RPMI7951 (cell line): ENCODE data around the gene STK35. TPM values are rescaled to one million over a fixed set of nuclear protein-coding genes. Genes with fewer than 3 reads are reported as not detected.

Experiments used
- DNase-seq: peaks from one replicate; pipeline ENCODE4 v3.0.0-alpha.2; 2012; ENCODE audit warnings: low read depth
- total RNA-seq: library from RNA; depleted of rRNA; stranded (reverse); fragments of >200 nt; shearing (Covaris generic); gene quantifications from 2 replicates; pipeline ENCODE4 v1.2.3, GENCODE V29; 2014

Gene STK35
- total RNA-seq, 1 experiment from 2014 or later: 15.7 TPM

- peak; percentile 76 for DNase-seq
Measured at GRCh38 chr20:2133318-2134183, 31.9 kb downstream of the STK35 start.

- DNase-seq: no peak
Measured at GRCh38 chr20:2135013-2135412, 33.4 kb downstream of the STK35 start.

DNA sequence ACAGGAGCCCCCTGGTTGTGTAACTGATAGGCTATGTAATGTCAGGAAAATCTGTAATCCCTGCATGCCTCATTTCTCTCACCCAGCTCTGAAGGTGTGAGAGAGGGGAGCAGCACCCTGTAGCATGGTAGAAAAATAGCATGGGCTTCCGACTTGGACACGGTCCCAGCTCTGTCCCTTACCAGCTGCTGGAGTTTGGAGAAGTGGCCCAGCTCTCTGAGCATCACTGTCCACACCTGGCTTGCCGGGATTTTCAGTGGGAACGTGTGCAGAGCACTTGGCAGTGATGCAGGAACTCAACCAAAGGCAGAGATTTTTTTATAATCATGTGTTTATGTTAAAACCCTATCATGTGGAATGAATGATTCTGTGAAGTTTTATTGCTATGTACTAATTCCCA is 34.6 kb downstream of the STK35 start:
- DNase-seq: no peak

- peak; percentile 96 for DNase-seq
Measured at GRCh38 chr20:2137552-2138201, 36.0 kb downstream of the STK35 start.

GRCh38 chr20:2138396-2138795 is 36.8 kb downstream of the STK35 start:
- no peak for DNase-seq

- DNase-seq: no peak
Measured at GRCh38 chr20:2139250-2139649, 37.6 kb downstream of the STK35 start.

DNA sequence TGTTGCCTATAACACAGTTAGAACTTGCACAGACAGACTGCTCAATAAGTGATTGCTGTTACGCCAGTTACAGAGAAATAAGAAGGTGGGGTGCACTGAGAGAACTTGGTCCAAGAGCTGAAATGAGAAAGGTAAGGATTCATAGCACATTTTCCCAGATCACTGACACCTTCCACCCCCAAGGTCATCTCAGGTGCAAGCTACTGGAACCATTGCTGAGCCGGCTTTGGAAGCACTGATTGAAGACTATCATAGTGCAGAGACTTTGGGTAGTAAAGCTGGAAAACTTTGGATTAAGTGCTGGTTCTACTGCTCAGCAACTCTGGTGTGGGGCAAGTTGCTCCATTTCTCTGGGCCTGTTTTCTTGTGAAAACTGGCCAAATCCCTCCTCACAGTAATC is 38.1 kb downstream of the STK35 start:
- no peak for DNase-seq

DNA sequence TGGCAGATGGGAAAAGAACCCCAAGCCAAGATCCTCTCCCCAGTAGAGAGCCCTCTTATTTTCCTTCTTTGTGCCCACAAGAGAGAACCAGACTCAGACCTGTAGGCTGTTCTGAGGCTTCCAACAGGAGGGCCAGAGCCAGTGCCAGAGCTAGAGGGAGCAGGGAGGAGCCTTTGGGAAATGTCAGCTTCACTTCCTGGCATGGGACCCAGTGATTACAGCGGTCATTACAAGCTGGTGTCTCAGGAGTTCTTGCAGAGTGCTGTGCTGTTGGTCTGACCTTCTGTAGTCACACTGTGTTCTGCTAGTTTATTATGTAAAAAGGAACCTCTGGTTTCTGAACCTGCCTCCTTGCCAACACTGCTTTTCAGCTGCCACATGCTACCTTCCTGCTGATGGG is 38.9 kb downstream of the STK35 start:
- peak; percentile 44 for DNase-seq

- DNase-seq: no peak
Measured at GRCh38 chr20:2141600-2142575, 40.3 kb downstream of the STK35 start.

- no peak for DNase-seq
Measured at GRCh38 chr20:2142649-2143048, 41.0 kb downstream of the STK35 start.

- no peak for DNase-seq
Measured at GRCh38 chr20:2143594-2143993, 42.0 kb downstream of the STK35 start.

GRCh38 chr20:2144850-2145249 is 43.2 kb downstream of the STK35 start:
- no peak for DNase-seq

DNA sequence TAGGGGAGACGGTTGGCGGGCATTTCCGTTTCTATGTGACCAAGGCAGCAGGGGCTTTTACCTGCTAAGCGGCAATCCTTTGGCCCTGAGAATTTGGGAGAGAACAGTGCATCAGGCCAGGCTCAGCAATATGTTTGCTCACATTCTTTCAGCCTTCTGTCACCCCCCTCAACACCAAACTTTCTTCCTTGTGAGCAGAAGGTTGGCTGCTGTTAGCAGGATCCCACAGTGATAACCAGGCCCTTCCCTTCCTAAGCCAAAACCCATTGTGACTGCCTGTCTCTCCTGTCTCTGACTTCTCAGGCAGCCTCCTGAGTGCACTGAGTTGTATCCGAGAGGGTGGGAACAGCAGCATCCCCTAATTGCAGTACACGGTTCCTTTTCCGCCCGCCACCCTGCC is 43.7 kb downstream of the STK35 start:
- no peak for DNase-seq

DNA sequence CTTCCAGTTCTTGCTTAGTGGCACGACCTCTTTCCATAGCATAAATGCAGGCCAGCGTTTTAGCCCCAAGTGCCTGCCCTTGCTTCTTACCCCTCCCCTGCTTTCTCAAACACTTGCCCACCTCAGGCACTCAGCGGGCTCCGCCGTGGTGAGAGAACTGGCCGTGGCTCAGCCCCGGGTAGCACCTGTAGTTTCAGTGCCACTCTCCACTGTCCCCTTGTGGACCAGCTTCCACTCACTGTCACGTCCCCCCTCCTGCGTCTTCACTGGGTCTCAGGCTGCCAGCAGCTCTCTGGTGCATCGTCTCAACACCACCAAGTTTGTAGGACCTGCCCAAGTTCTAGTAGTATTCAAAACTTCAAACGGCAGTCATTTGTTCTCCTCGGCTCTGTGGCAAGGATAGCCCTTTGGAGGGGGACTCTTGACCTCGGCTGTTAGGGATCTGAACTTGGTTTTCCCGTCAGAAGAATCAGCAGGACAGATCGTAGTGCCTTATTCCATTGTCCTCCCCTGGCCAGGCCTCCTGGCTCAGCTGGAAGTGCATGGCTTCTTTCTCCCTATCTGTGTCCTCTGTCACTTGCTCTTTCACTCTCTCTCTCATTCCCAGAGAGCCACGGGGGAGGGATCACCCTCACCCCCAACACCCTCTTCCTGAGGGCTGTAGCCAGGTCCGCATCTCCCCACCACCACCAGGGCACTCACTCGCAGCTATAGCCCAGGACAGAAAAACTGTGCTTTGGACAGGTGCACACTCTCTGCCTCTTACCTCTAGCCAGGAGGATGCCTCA is 44.6 kb downstream of the STK35 start:
- no peak for DNase-seq

- no peak for DNase-seq
Measured at GRCh38 chr20:2149507-2149906, 47.9 kb downstream of the STK35 start.

DNA sequence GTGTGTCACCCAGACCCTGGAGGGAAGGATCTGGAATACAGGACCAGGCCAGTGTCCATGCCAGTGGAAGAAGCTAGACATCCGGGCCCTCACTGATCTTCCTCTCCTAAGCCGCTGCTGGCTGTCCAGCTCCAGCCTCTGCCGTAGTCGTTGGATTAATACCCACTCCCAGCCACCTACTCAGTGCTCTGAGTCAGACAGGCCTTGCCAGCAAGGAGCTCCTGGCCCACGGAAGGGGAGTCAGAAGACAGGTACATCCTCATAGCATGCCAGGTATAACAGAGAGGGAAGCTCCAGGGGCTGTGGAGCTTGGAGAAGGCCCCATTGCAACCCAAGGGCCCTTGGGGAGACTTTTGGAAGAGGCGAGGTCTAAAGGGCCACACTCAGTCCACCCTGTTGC is 49.0 kb downstream of the STK35 start:
- no peak for DNase-seq

GRCh38 chr20:2151858-2152281 is 50.2 kb downstream of the STK35 start:
- DNase-seq: peak; percentile 69

DNA sequence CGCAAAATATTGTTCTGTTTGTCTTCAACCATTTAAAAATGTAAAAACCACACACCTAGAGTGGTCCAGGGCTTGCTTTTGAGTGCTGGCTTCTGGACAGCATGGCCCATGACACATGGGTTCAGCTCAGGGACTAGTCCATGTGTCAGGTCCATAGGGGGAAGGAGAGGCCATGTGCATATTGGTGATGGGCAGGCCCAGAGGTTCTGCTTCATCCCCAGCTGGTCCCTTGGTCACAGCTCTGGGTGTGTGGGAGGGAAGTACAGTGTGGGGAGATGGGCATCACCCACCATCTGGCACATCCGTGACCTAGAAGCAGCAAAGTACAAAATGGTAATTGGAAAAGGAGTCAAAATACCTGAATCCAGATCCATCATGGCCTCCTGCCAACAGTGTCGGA is 50.7 kb downstream of the STK35 start:
- DNase-seq: no peak

DNA sequence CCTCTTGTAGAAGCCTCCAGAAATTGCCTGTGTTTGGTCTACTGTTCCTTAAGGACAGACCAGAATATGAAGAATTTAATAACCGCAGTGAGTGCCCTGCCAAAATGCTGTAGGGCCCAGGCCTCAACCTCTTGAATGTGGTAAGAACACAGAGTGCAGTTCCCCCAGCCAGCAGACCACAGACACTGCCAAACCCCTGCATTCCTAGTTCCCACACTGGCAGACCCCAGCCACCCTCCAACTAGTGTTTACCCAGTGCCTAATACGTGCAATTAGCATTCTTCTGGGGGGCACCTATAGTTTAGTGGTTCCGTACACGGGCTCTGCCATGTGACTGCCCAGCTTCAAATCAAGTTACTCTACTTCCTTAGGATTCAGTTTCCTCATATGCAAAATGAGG is 51.7 kb downstream of the STK35 start:
- DNase-seq: no peak

DNA sequence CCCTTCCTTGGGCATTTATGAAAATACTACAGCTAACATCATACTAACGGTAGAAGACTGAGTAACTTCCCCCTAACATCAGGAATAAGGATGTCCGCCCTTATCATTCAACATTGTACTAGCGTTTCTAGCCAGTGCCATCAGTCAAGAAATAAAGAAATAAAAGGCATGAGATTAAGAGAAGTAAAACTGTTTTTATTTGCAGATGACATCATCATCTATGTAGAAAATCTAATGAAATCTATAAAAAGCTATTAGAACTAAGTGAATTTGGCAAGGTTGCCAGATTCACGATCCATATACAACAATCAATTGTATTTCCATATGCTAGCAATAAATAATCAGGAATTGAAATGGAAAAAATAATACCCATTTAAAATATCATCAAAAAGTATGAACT is 54.6 kb downstream of the STK35 start:
- no peak for DNase-seq
